ENCODE data around the gene DIS3L2.

The DIS3L2 gene

GRCh38 chr2:232018181-232018580, 56.7 kb downstream of the DIS3L2 start:
- H3F3A ChIP-seq (ENCODE audit: low read depth), result no peaks in the 10 kb centered on the region
- H2AFZ ChIP-seq (ENCODE audit: low read length), result no peak overlapping the region
- H3K4me2 ChIP-seq (ENCODE audit: low read depth, low read length, poor library complexity, severe bottlenecking), result no peak overlapping the region
- H3K4me1 ChIP-seq (ENCODE audit: insufficient read depth, low read length, poor library complexity, severe bottlenecking), result peaks cover 5% of the 10 kb centered on the region
- H3K79me2 ChIP-seq (ENCODE audit: insufficient read depth, low read length), result no peaks in the 10 kb centered on the region
- no peaks in the 10 kb centered on the region for H3K9me3 ChIP-seq (ENCODE audit: insufficient read depth, low read depth, low read length)
- H3K9ac ChIP-seq (ENCODE audit: low read depth, low read length, poor library complexity, severe bottlenecking), result no peak overlapping the region
- no peaks in the 10 kb centered on the region for H3K9me2 ChIP-seq (replicated peaks; ENCODE audit: low read depth, low read length)
- H3K4me3 ChIP-seq (ENCODE audit: low read length, poor library complexity, severe bottlenecking), result no peak overlapping the region
- peaks cover 26% of the 10 kb centered on the region; the same call in 1 of the 2 replicates for H3K36me3 ChIP-seq (ENCODE audit: insufficient read depth, low read length)
- TF ChIP-seq CTCF (conservative IDR thresholded peaks at IDR 0.05; ENCODE audit: low read length) (no peak), EZH2phosphoT487 (IDR thresholded peaks at IDR 0.05; ENCODE audit: borderline replicate concordance) (no peak)
- no peaks in the 10 kb centered on the region for H4K20me1 ChIP-seq (ENCODE audit: insufficient read depth, low read length, poor library complexity, severe bottlenecking)
- no peaks in the 10 kb centered on the region for H3K27me3 ChIP-seq (ENCODE audit: insufficient read depth, low read length, poor library complexity, severe bottlenecking)

- Histone ChIP-seq H3K79me2 (ENCODE audit: insufficient read depth, low read length) (no peaks in the 10 kb centered on the region), H3K36me3 (ENCODE audit: insufficient read depth, low read length) (peaks cover 49% of the 10 kb centered on the region; the same call in 1 of the 2 replicates), H2AFZ (ENCODE audit: low read length) (no peak overlapping the region), H3K27me3 (ENCODE audit: insufficient read depth, low read length, poor library complexity, severe bottlenecking) (no peaks in the 10 kb centered on the region), H3K9me2 (replicated peaks; ENCODE audit: low read depth, low read length) (no peaks in the 10 kb centered on the region), H3K4me1 (ENCODE audit: insufficient read depth, low read length, poor library complexity, severe bottlenecking) (no peaks in the 10 kb centered on the region), H3K4me3 (ENCODE audit: low read length, poor library complexity, severe bottlenecking) (no peak overlapping the region), H4K20me1 (ENCODE audit: insufficient read depth, low read length, poor library complexity, severe bottlenecking) (no peaks in the 10 kb centered on the region), H3K4me2 (ENCODE audit: low read depth, low read length, poor library complexity, severe bottlenecking) (no peak overlapping the region), H3K9me3 (ENCODE audit: insufficient read depth, low read depth, low read length) (no peaks in the 10 kb centered on the region), H3K9ac (ENCODE audit: low read depth, low read length, poor library complexity, severe bottlenecking) (no peak overlapping the region), H3F3A (ENCODE audit: low read depth) (no peaks in the 10 kb centered on the region)
- TF ChIP-seq EZH2phosphoT487 (IDR thresholded peaks at IDR 0.05; ENCODE audit: borderline replicate concordance) (no peak), CTCF (conservative IDR thresholded peaks at IDR 0.05; ENCODE audit: low read length) (no peak)
Observed at GRCh38 chr2:232022718-232023117, 61.2 kb downstream of the DIS3L2 start.

DNA sequence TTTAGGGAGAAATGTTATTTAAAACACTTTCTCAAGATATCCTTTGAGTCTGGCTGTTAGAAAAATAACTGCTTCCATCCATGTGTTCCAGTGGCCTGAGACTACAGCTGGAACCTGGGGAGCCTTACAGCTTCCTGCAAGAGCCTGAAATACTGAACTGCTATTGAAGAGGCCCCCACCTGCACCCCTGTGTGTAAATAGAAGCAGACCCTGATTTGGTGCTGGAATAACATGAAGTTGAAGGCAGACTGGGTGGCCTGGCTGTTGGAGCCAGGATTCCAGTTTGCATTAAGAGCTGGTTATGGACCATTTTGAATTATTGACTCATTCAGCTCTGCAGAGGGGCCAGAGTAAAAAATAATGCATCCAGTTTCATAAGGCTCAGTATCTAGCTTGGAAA, 61.9 kb downstream of the DIS3L2 start:
- no peak overlapping the region for H3K4me3 ChIP-seq (ENCODE audit: low read length, poor library complexity, severe bottlenecking)
- H2AFZ ChIP-seq (ENCODE audit: low read length), result no peak overlapping the region
- peaks cover 47% of the 10 kb centered on the region; the same call in 1 of the 2 replicates for H3K36me3 ChIP-seq (ENCODE audit: insufficient read depth, low read length)
- H3K9me3 ChIP-seq (ENCODE audit: insufficient read depth, low read depth, low read length), result no peaks in the 10 kb centered on the region
- no peaks in the 10 kb centered on the region for H3K27me3 ChIP-seq (ENCODE audit: insufficient read depth, low read length, poor library complexity, severe bottlenecking)
- no peaks in the 10 kb centered on the region for H3K4me1 ChIP-seq (ENCODE audit: insufficient read depth, low read length, poor library complexity, severe bottlenecking)
- no peaks in the 10 kb centered on the region for H3K79me2 ChIP-seq (ENCODE audit: insufficient read depth, low read length)
- no peaks in the 10 kb centered on the region for H3K9me2 ChIP-seq (replicated peaks; ENCODE audit: low read depth, low read length)
- H3K9ac ChIP-seq (ENCODE audit: low read depth, low read length, poor library complexity, severe bottlenecking), result no peak overlapping the region
- H3F3A ChIP-seq (ENCODE audit: low read depth), result no peaks in the 10 kb centered on the region
- no peak overlapping the region for H3K4me2 ChIP-seq (ENCODE audit: low read depth, low read length, poor library complexity, severe bottlenecking)
- TF ChIP-seq CTCF (conservative IDR thresholded peaks at IDR 0.05; ENCODE audit: low read length) (no peak), EZH2phosphoT487 (IDR thresholded peaks at IDR 0.05; ENCODE audit: borderline replicate concordance) (no peak)
- no peaks in the 10 kb centered on the region for H4K20me1 ChIP-seq (ENCODE audit: insufficient read depth, low read length, poor library complexity, severe bottlenecking)
